ENCODE results near the gene FAF2.
A peak's percentile ranks its signal among the peaks of the same experiment; 100 is the strongest.
"Not testable (repeated sequence)": the region's sequence is repeated elsewhere in the genome, so short reads cannot be mapped to it uniquely, and the experiment has no call there.

The FAF2 gene

GRCh38 chr5:176418251-176418650, 29.9 kb upstream of the FAF2 start:
- no peak for DNase-seq (ENCODE audit: low read depth in 1 of 2, low spot score in 1 of 2)

- no peak for DNase-seq (ENCODE audit: low read depth in 1 of 2, low spot score in 1 of 2)
Observed at GRCh38 chr5:176420086-176420485, 28.1 kb upstream of the FAF2 start.

DNA sequence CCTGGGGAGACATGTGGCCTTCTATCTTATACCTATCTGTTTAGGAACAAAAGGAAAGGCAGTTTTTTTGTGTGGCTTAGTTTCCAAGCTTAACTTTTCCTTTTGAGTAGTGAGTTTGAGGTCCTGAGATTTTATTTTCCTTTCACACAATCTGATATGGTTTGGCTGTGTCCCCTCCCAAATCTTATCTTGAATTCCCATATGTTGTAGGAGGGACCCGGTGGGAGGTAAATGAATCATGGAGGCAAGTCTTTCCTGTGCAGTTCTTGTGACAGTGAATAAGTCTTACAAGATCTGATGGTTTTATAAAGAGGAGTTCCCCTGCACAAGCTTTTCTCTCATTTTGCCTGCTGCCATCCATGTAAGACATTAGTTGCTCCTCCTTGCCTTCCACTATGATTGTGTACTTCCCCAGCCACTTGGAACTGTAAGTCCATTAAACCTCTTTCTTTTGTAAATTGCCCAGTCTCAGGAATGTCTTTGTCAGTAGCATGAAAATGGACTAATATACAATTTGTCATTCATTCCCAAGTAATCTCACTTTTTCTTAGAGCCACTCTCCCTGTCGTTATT, 27.1 kb upstream of the FAF2 start:
- DNase-seq (ENCODE audit: low read depth in 1 of 2, low spot score in 1 of 2): no peak

GRCh38 chr5:176424181-176424580, 24.0 kb upstream of the FAF2 start:
- DNase-seq (ENCODE audit: low read depth in 1 of 2, low spot score in 1 of 2): no peak

- DNase-seq (ENCODE audit: low read depth in 1 of 2, low spot score in 1 of 2): no peak
Observed at GRCh38 chr5:176425138-176425537, 23.0 kb upstream of the FAF2 start.

DNA sequence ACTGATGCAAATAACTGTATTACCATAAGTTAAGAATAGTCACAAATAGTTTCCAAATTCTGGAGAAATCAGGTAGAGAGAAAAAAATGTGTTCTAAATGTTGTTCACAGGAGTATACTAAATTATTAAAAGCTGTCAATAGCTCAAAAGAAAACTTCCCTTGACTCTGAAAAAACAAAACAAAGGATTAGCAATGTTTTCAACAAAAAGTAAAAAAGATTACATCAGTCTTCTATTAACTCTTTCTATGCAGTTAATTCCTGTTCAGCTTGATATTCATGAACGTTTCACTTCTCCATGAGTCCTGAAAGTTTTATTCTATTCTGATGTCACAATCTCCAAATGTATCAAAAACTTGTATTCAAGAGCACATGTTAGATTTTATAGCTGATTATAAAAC, 22.4 kb upstream of the FAF2 start:
- DNase-seq (ENCODE audit: low read depth in 1 of 2, low spot score in 1 of 2): no peak

DNA sequence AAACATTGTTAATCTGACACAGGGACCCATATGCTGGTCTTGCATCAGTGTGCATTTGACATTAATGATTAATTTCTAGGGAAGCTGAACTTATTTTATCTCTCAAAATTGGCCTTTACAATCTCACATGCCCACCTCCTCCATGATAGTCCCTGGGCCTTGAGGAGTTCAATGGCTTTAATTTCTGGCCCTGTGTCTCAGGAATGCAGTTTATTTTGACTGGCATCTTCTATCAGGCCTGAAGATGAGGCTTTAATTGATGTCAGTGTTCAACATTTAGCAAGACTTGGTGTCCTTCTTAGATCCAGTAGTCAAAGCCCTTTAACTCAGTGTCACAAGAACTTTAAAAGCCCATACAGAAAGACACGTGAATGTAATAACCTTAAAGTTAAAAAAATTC, 21.3 kb upstream of the FAF2 start:
- no peak for DNase-seq (ENCODE audit: low read depth in 1 of 2, low spot score in 1 of 2)

DNA sequence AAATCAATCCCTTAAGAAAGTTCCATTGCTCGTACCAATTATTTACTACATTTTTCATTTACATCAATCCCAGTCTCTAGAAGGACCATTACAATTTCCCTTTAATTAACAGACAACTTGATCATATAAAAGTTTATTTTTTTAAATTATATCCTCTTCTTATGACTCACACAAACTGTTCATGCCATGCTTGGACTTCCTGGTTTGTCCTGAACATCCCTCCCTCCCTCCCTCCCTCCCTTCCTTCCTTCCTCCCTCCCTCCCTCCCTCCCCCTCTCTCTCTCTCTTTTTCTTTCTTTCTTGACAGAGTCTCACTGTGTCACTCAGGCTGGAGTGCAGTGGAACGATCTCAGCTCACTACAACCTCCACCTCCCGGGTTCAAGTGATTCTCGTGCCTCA, 20.2 kb upstream of the FAF2 start:
- no peak for DNase-seq (ENCODE audit: low read depth in 1 of 2, low spot score in 1 of 2)

GRCh38 chr5:176429972-176430371, 18.2 kb upstream of the FAF2 start:
- no peak for DNase-seq (ENCODE audit: low read depth in 1 of 2, low spot score in 1 of 2)

DNA sequence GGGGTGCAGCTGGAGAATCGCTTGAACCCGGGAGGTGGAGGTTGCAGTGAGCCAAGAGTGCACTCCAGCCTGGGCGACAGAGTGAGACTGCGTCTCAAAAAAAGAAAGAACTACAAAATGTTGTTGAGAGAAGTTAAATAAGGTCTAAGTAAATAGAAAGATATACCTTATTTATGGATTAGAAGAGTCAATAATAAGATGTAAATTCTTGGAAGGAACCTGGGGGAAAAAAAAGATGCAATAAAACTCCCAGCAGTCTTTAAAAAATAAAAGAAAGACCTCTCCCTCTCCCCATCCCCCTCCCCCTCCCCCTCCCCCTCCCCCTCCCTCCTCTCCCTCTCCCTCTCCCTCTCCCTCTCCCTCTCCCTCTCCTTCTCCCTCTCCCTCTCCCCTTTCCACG, 15.5 kb upstream of the FAF2 start:
- no peak for DNase-seq (ENCODE audit: low read depth in 1 of 2, low spot score in 1 of 2)

- DNase-seq (ENCODE audit: low read depth in 1 of 2, low spot score in 1 of 2): no peak
Observed at GRCh38 chr5:176436656-176437055, 11.5 kb upstream of the FAF2 start.

DNA sequence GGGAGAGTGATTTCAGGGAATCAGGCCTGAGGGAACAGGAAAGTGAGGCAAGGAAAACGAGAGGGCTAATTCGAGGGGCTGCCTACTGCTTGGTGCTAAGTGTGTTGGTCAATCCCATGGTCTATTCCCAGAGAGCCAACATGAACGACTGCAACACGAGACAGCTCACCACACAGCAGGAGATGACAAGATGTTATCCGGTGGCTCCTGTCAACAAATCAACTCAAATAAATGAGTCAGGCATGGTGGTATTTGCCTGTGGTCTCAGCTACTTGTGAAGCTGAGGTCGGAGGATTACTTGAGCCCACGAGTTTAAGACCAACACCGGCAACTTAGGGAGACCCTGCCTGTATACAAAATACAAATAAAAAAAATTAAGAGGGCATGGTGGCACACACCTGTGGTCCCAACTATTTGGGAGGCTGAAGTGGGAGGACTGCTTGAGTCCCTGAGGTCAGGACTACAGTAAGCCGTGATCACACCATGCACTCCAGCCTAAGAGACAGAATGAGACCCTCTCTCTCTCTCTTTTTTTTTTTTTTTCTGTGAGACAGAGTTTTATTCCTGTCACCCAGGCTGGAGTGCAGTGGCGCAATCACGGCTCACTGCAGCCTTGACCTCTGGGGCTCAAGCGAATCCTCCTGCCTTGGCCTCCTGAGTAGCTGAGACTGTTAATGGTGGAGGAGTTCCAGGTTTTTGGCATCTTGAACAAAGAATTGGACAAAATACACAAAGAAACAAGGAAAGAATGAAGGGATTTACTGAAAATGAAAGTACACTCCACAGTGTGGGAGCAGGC, 9.0 kb upstream of the FAF2 start:
- no peak for DNase-seq (ENCODE audit: low read depth in 1 of 2, low spot score in 1 of 2)

- DNase-seq (ENCODE audit: low read depth in 1 of 2, low spot score in 1 of 2): no peak
Observed at GRCh38 chr5:176440927-176441706, 7.1 kb upstream of the FAF2 start.

DNA sequence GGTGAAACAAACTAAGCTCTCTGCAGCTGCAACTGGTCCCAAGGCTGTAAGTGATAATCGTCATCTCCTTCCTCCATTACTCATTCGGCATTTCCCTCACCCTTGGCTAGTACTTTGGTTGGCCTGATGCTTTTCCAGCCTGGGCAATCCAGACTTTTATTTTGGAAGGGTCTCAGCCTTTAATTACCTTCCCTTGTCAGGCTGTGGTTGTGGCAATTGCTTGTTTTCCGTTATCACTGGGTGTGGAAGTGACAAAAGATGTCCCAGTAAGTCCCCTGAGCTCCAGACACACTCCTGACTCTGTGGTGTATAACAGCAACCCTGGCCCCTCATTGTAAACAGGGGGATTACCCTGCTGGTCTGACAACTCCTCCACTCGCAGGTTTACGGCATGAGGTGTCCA, 6.3 kb upstream of the FAF2 start:
- no peak for DNase-seq (ENCODE audit: low read depth in 1 of 2, low spot score in 1 of 2)

DNA sequence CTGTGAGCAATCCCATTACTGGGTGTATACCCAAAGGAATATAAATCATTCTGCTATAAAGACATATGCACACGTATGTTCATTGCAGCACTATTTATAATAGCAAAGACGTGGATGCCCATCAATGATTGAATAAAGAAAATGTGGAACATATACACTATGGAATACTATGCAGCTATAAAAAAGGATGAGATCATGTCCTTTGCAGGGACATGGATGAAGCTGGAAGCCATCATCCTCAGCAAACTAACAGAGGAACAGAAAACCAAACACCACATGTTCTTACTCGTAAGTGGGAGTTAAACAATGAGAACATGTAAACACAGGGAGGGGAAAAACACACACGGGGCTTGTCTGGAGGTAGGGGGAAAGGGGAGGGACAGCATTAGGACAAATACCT, 5.3 kb upstream of the FAF2 start:
- DNase-seq (ENCODE audit: low read depth in 1 of 2, low spot score in 1 of 2): not testable (repeated sequence)

DNA sequence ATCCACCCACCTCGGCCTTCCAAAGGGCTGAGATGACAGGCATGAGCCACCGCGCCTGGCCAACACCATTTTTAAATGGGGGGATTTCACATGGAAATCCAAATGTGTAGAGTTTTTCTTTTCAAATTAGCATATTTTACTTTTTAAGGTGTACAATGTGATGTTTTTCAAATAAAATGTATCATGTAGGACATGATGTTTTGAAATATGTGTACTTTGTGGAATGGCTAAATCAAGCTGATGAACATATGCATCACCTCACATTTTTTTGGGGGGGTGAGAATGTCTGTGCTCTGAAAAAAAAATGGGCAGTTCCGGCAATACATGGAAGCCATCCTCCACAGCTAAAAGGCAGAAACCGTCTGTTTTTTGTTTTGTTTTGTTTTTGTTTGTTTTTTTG, 3.4 kb upstream of the FAF2 start:
- DNase-seq (ENCODE audit: low read depth in 1 of 2, low spot score in 1 of 2): no peak

DNA sequence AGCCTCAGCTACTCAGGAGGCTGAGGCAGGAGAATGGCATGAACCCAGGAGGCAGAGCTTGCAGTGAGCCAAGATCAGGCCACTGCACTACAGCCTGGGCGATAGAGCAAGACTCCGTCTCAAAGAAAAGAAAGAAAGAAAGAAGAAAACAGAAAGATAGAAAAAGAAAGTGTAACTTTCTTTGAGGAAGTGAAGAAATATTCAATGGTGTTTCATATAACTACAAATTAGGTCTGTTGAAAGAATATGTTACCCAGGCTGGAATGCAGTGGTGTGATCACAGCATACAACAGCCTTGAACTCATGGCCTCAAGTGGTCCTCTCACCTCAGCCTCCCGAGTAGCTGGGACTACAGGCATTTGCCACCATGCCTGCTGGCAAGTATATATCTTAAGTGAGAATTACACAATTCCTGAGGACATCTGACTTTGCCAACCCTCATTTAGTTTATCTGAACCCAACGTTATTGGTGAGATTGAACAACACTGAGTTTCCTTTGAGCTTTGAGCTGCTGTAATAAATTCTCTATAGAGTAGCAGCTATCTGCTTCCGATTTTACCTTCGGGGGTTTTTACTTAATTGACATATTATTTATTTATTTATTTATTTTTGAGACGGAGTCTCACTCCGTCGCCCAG, 2.0 kb upstream of the FAF2 start:
- no peak for DNase-seq (ENCODE audit: low read depth in 1 of 2, low spot score in 1 of 2)

- DNase-seq (ENCODE audit: low read depth in 1 of 2, low spot score in 1 of 2): no peak
Observed at GRCh38 chr5:176446884-176447590, 1.1 kb upstream of the FAF2 start.

DNA sequence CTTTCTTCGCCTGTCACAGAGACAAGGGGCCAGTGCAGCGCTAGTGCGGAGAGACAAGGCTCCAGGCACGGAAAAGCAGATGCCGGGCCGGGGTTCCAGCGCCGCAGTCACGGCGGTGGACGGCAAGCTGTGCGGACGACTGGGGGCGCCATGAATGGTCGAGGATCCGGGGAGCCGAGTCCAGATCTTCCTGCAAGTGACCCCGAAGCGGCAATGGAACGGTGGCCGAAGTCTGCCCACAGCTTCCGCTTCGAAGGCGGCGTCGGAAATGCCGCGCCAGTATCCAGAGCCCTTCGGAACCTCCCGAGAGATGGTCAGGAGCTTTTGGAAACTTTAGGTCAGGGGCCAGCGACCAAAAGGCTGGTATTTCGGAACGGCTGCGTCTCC, 601 bp upstream of the FAF2 start:
- DNase-seq (ENCODE audit: low read depth in 1 of 2, low spot score in 1 of 2): peak in 1 of 2 donors; percentile 15

DNA sequence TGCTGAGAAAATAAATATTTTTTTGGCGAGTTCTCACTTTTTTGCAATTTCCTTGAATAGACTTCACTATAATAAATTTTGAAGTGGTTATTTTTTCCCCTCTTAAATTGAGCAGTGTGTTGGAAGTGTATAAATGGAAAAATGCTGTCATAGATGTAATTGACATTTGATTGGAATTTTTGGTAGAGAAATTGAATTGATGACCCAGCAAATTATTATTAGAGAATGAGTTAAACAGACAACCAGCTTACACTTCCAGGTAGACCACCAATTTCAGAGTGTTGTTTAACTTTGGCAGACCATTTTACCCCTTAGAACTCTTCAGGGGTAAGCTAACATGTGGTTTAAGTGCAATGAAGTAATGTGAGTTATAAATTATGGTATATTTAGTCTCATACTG, 1.9 kb downstream of the FAF2 start:
- DNase-seq (ENCODE audit: low read depth in 1 of 2, low spot score in 1 of 2): no peak

GRCh38 chr5:176454724-176455394, 6.7 kb downstream of the FAF2 start:
- DNase-seq (ENCODE audit: low read depth in 1 of 2, low spot score in 1 of 2): no peak
